Stomach (tissue), 4 donors: ENCODE data around the gene NTM.

Experiments
- CTCF ChIP-seq, 7 experiments: fragments of 450-650 bp in 4 of 7; fragments of 200-600 bp in 3 of 7; sonication (generic) in 3 of 7; IDR thresholded peaks; one replicate each; pipeline ENCODE4 v1.5.1; 2016 to 2019; ENCODE audit warnings: antibody characterized with exemption in 7 of 7, control low read depth in 2 of 7, mild to moderate bottlenecking in 1 of 7
- POLR2A ChIP-seq, 4 donors: fragments of 450-650 bp; IDR thresholded peaks; one replicate each; pipeline ENCODE4 v1.6.1; 2016; ENCODE audit warnings: antibody characterized with exemption in 4 of 4, control low read depth in 2 of 4, mild to moderate bottlenecking in 1 of 4, moderate library complexity in 1 of 4

DNA sequence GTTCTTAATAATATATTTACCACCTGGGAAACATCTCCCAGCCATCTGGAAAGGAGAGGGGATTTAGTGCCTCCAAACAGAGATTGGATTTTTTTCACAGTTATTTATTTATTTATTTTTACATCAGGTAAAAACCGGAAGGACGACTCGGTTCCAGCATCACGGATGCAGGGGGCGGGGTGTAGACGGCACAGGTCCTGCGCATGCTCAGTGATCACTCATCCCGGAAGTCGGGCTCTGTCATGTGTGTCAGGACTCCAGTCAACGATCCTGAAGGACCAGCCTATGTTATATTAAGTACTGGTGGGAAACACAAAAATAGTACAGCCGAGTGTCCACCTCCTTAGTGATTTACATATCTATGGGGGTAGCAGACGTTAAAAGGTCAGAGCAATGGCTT lies 467.6 kb downstream of the NTM start:
- TF ChIP-seq CTCF (IDR thresholded peaks at IDR 0.05) (no peak), POLR2A (IDR thresholded peaks at IDR 0.05) (no peak)
